CD4-positive, alpha-beta memory T cell (primary cell): ENCODE results near the gene TCF7L1. TPM values are rescaled to one million over a fixed set of nuclear protein-coding genes. Genes with fewer than 3 reads are reported as not detected.
"Not testable (repeated sequence)": the region's sequence is repeated elsewhere in the genome, so short reads cannot be mapped to it uniquely, and the experiment has no call there.

Source experiments
- CTCF ChIA-PET: fragments of 350-600 bp; sonication (Branson Sonifier 250); formaldehyde crosslinking; loops from one replicate; lab custom pipeline; 2021; ENCODE audit warnings: inconsistent platforms; ENCODE audit not compliant: partially characterized antibody; lab: Charles Lee
- POLR2A ChIA-PET: fragments of 350-600 bp; sonication (Branson Sonifier 250); formaldehyde crosslinking; loops from one replicate; lab custom pipeline; 2021; ENCODE audit not compliant: partially characterized antibody; lab: Charles Lee
- DNase-seq, 5 donors: peaks; one replicate each; pipeline versions ENCODE4 v3.0.0 to v3.0.0-alpha.2; 2020 to 2022; ENCODE audit warnings: mixed read lengths in 1 of 5
- H3K27ac ChIP-seq: one replicate; pipeline ENCODE4 v1.7.0; 2013; ENCODE audit warnings: low read depth, low read length
- H3K27me3 ChIP-seq: 2 replicates; pipeline ENCODE4 v1.7.0; 2013; ENCODE audit warnings: mild to moderate bottlenecking, low read length, moderate library complexity; ENCODE audit not compliant: insufficient read depth
- H3K36me3 ChIP-seq: 2 replicates; pipeline ENCODE4 v1.7.0; 2013; ENCODE audit warnings: mild to moderate bottlenecking, low read length, moderate library complexity; ENCODE audit not compliant: insufficient read depth
- H3K4me1 ChIP-seq: 2 replicates; pipeline ENCODE4 v1.7.0; 2013; ENCODE audit warnings: mild to moderate bottlenecking, low read length, moderate library complexity; ENCODE audit not compliant: insufficient read depth
- H3K4me3 ChIP-seq, 2 donors: one replicate each; pipeline ENCODE4 v1.7.0; 2013; ENCODE audit warnings: low read length in 2 of 2, mild to moderate bottlenecking in 1 of 2
- H3K9me3 ChIP-seq, 2 donors: one replicate each; pipeline ENCODE4 v1.7.0; 2013; ENCODE audit warnings: low read length in 2 of 2, control low read depth in 1 of 2; ENCODE audit not compliant: control insufficient read depth in 1 of 2
- H3K27ac Mint-ChIP-seq, 7 donors: one replicate each; pipeline ENCODE4 v1.8.0; 2020 to 2021; ENCODE audit warnings: mixed read lengths in 7 of 7, mild to moderate bottlenecking in 6 of 7, inconsistent platforms in 3 of 7, moderate library complexity in 3 of 7
- H3K27me3 Mint-ChIP-seq, 2 donors: one replicate each; pipeline ENCODE4 v1.8.0; 2020 to 2021; ENCODE audit warnings: mixed read lengths in 2 of 2
- H3K36me3 Mint-ChIP-seq, 2 donors: one replicate each; pipeline ENCODE4 v1.8.0; 2020 to 2021; ENCODE audit warnings: mixed read lengths in 2 of 2, inconsistent platforms in 1 of 2, mild to moderate bottlenecking in 1 of 2
- H3K4me1 Mint-ChIP-seq, 4 donors: one replicate each; pipeline ENCODE4 v1.8.0; 2020 to 2021; ENCODE audit warnings: mixed read lengths in 4 of 4, mild to moderate bottlenecking in 1 of 4
- H3K4me3 Mint-ChIP-seq, 8 donors: one replicate each; pipeline ENCODE4 v1.8.0; 2020 to 2021; ENCODE audit warnings: mixed read lengths in 8 of 8, mild to moderate bottlenecking in 7 of 8, moderate library complexity in 6 of 8, inconsistent platforms in 3 of 8
- H3K9me3 Mint-ChIP-seq, 8 donors: one replicate each; pipeline ENCODE4 v1.8.0; 2020 to 2021; ENCODE audit warnings: mixed read lengths in 8 of 8, mild to moderate bottlenecking in 5 of 8, inconsistent platforms in 3 of 8, moderate library complexity in 1 of 8
- intact Hi-C: fragments of 100-400 bp; cut with micrococcal nuclease; formaldehyde crosslinking; loops from one replicate; pipeline ENCODE4 v1.15.1; 2023
- polyA plus RNA-seq, 2 donors: library from polyadenylated mRNA; unstranded; fragments of 300-500 nt; fragmentation: Illumina TruSeq; gene quantifications; one replicate each; pipeline ENCODE4 v1.2.3, GENCODE V29; 2021
- total RNA-seq, 2 experiments: library from RNA; stranded (reverse); gene quantifications; one replicate each; pipeline ENCODE4 v1.2.3, GENCODE V29; 2021

The TCF7L1 gene
- total and polyA plus RNA-seq, 4 experiments from 2014 or later, result 0.06 TPM; not detected in 3

DNA sequence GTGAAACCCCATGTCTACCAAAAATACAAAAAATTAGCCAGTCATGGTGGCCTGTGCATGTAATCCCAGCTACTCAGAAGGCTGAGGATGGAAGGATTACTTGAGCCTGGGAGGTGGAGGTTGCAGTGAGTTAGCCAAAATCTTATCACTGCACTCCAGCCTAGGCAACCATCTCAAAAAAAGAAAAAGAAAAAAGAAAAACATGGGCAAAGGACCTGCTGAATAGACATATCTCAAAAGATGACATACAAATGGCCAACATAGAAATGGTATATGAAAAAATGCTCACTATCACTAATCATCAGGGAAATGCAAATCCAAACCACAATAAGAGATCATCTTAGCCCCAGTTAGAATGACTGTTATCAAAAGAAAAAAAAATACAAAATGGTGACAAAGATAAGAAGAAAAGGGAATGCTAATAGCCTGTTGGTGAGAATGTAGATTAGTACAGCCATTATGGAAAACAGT lies 196.0 kb downstream of the TCF7L1 start:
- Mint-ChIP-seq H3K27ac (peak overlapping the region in 4 of 7 donors; percentile 33 to 99 (median 40)), H3K36me3 (peaks cover 32 to 44% of the 10 kb centered on the region in 2 donors), H3K27me3 (no peaks in the 10 kb centered on the region), H3K4me1 (peaks cover 17 to 53% (median 23%) of the 10 kb centered on the region in 4 donors), H3K4me3 (peak overlapping the region in 6 of 8 donors; percentile 4 to 98 (median 30)), H3K9me3 (no peaks in the 10 kb centered on the region)
- Histone ChIP-seq H3K4me3 (no peak overlapping the region), H3K27ac (no peak overlapping the region), H3K4me1 (peaks cover 32% of the 10 kb centered on the region), H3K9me3 (no peaks in the 10 kb centered on the region), H3K27me3 (no peaks in the 10 kb centered on the region), H3K36me3 (peaks cover 7% of the 10 kb centered on the region)
- intact Hi-C loops, result loop anchor here (2.0 to 10.0 kb wide), 2 partner anchors 286 to 1112 kb away; partner anchors contain the start of genes C2orf68, KDM3A and USP39
- no peak for DNase-seq
- ChIA-PET CTCF (interaction anchor here (0.6 kb wide), 1 partner anchor 117 kb away, joined by 3 read pairs; no protein-coding TSS in a partner anchor), POLR2A (interaction anchor here (0.8 to 12.9 kb wide), 5 partner anchors 16 to 266 kb away, joined by 3 to 268 read pairs (median 64); partner anchors contain the start of genes ELMOD3, MAT2A, RETSAT and RNF181)

- H3K4me1 ChIP-seq, result peaks cover 27% of the 10 kb centered on the region
- H3K27me3 ChIP-seq, DNase-seq, H3K36me3 ChIP-seq, H3K27ac ChIP-seq, H3K4me3 ChIP-seq, H3K27me3 Mint-ChIP-seq, H3K9me3 ChIP-seq, H3K9me3 Mint-ChIP-seq: not testable (repeated sequence)
- CTCF ChIA-PET, result interaction anchor here (0.6 kb wide), 1 partner anchor 117 kb away, joined by 3 read pairs; no protein-coding TSS in a partner anchor
- Mint-ChIP-seq H3K4me1 (peaks cover 13 to 48% (median 20%) of the 10 kb centered on the region in 4 donors), H3K27ac (peak overlapping the region in 3 of 7 donors; percentile 38 to 99 (median 43)), H3K36me3 (peaks cover 27 to 39% of the 10 kb centered on the region in 2 donors), H3K4me3 (peak overlapping the region in 5 of 8 donors; percentile 4 to 57 (median 31))
- intact Hi-C loops, result loop anchor here (2.0 to 10.0 kb wide), 2 partner anchors 285 to 1111 kb away; partner anchors contain the start of genes C2orf68, KDM3A and USP39
- POLR2A ChIA-PET, result interaction anchor here (3.0 to 10.1 kb wide), 2 partner anchors 24 to 265 kb away, joined by 24 to 240 read pairs; partner anchors contain the start of genes ELMOD3, RETSAT and RNF181
Measured at GRCh38 chr2:85329701-85330100, 196.5 kb downstream of the TCF7L1 start.

GRCh38 chr2:85330839-85331636 lies 197.8 kb downstream of the TCF7L1 start:
- H3K27me3 Mint-ChIP-seq, result no peaks in the 10 kb centered on the region
- H3K36me3 Mint-ChIP-seq, result peaks cover 14 to 26% of the 10 kb centered on the region in 2 donors
- peak in 1 of 5 donors; percentile 24 for DNase-seq
- Histone ChIP-seq H3K27me3 (no peaks in the 10 kb centered on the region), H3K36me3 (no peaks in the 10 kb centered on the region), H3K9me3 (no peaks in the 10 kb centered on the region), H3K4me1 (peaks cover 14% of the 10 kb centered on the region), H3K4me3 (no peak overlapping the region), H3K27ac (no peak overlapping the region)
- intact Hi-C loops, result no loop called here
- no peaks in the 10 kb centered on the region for H3K9me3 Mint-ChIP-seq
- peaks cover 6 to 36% (median 9%) of the 10 kb centered on the region in 4 donors for H3K4me1 Mint-ChIP-seq
- CTCF ChIA-PET, result no interaction called here
- H3K4me3 Mint-ChIP-seq, result peak overlapping the region in 1 of 8 donors; percentile 9
- peak overlapping the region in 2 of 7 donors; percentile 29 to 49 for H3K27ac Mint-ChIP-seq
- POLR2A ChIA-PET, result interaction anchor here (10.1 kb wide), 1 partner anchor 22 kb away, joined by 240 read pairs; the partner anchor contains the start of genes ELMOD3 and RETSAT

DNA sequence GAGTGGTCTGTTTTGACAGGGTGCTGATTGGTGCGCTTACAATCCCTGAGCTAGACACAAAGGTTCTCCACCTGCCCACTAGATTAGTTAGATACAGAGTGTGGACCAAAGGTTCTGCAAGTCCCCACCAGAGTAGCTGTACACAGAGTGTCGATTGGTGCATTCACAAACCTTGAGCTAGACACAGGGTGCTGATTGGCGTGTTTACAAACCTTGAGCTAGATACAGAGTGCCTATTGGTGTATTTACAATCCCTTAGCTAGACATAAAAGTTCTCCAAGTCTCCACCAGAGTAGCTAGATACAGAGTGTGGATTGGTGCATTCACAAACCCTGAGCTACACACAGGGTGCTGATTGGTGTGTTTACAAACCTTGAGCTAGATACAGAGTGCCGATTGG lies 200.7 kb downstream of the TCF7L1 start:
- H3K27me3 ChIP-seq, H3K9me3 ChIP-seq, DNase-seq, H3K4me3 ChIP-seq, H3K36me3 Mint-ChIP-seq, intact Hi-C loops, H3K4me1 Mint-ChIP-seq, H3K36me3 ChIP-seq, H3K27ac Mint-ChIP-seq, H3K4me1 ChIP-seq, H3K27ac ChIP-seq, H3K27me3 Mint-ChIP-seq, H3K9me3 Mint-ChIP-seq, CTCF ChIA-PET, H3K4me3 Mint-ChIP-seq: not testable (repeated sequence)
- POLR2A ChIA-PET, result interaction anchor here (0.9 kb wide), 1 partner anchor 21 kb away, joined by 3 read pairs; the partner anchor contains the start of genes ELMOD3 and RETSAT

DNA sequence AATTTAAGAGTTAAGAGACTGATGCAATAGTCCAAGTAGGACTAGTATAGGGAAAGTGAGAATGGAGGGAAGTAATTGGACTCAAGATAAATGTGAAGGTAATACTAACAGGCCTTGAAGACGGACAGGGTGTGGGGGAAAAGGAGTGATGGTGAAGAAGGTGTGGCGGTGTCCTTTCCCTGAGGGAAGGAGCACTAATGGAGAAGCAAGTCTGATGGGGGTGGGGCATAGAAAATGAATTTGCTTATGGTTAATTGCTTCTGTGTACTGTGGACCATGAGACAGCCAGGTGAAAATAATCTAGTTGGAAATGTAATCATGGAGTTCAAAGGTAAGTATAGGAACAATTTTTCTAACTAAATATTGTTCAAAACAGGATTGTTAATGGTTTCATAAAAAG lies 201.7 kb downstream of the TCF7L1 start:
- CTCF ChIA-PET, result no interaction called here
- no peaks in the 10 kb centered on the region for H3K36me3 Mint-ChIP-seq
- intact Hi-C loops, result no loop called here
- POLR2A ChIA-PET, result interaction anchor here (1.5 kb wide), 1 partner anchor 8 kb away, joined by 3 read pairs; no protein-coding TSS in a partner anchor
- Histone ChIP-seq H3K27me3 (no peaks in the 10 kb centered on the region), H3K36me3 (no peaks in the 10 kb centered on the region), H3K27ac (no peak overlapping the region), H3K4me1 (no peaks in the 10 kb centered on the region), H3K9me3 (no peaks in the 10 kb centered on the region), H3K4me3 (no peak overlapping the region)
- DNase-seq, result no peak
- no peak overlapping the region for H3K4me3 Mint-ChIP-seq
- H3K4me1 Mint-ChIP-seq, result no peaks in the 10 kb centered on the region
- no peaks in the 10 kb centered on the region for H3K9me3 Mint-ChIP-seq
- no peaks in the 10 kb centered on the region for H3K27me3 Mint-ChIP-seq
- H3K27ac Mint-ChIP-seq, result no peak overlapping the region

DNA sequence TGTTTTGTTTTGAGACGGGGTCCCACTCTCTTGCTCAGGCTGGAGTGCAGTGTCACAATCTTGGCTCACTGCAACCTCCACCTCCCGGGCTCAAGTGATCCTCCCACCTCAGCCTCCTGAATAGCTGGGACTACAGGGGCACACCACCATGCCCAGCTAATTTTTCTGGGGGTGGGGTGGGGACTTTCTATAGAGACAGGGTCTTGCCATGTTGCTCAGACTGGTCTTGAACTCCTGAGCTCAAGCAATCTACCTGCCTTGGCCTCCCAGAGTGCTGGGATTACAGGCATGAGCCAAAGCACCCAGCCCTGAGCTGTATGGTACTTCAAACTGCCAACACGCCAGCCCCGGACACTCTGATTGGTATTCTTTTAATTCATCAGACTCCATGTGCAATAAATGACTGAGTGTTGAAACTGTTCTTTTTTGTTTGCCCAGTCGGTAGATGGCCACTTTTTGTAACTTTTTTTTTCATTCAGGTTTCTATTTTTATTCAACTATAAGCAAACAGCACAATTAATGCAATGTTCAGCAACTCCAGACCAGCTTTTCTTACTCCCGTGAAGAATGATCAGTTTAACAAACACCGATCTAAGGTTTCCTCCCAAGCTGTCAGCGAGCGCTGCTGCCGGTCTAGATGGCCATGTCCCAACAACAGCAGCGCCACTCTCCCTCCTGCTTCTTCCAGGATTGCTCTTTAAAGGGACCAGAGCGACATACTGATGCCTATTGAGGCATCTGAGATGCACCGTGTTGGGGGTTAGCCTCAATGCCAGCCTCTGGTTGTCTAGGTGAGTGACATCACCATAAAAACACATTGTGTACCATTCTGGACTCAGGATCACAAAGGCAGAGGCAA lies 207.1 kb downstream of the TCF7L1 start:
- Mint-ChIP-seq H3K27me3 (no peaks in the 10 kb centered on the region), H3K27ac (no peak overlapping the region), H3K9me3 (no peaks in the 10 kb centered on the region), H3K36me3 (peaks cover 24 to 25% of the 10 kb centered on the region in 2 donors), H3K4me3 (no peak overlapping the region), H3K4me1 (peaks cover 0 to 1% (median 0%) of the 10 kb centered on the region in 4 donors)
- no peaks in the 10 kb centered on the region for H3K4me1 ChIP-seq
- H3K4me3 ChIP-seq, result no peak overlapping the region
- H3K9me3 ChIP-seq, result no peaks in the 10 kb centered on the region
- intact Hi-C loops, result no loop called here
- no peaks in the 10 kb centered on the region for H3K36me3 ChIP-seq
- no peak for DNase-seq
- CTCF ChIA-PET, result no interaction called here
- H3K27ac ChIP-seq, result no peak overlapping the region
- H3K27me3 ChIP-seq, result no peaks in the 10 kb centered on the region
- POLR2A ChIA-PET, result interaction anchor here (1.4 to 1.7 kb wide), 2 partner anchors 13 to 14 kb away, joined by 4 to 12 read pairs; partner anchors contain the start of genes ELMOD3, RETSAT and TGOLN2
